ENCODE data around the gene ABHD12. TPM values are rescaled to one million over a fixed set of nuclear protein-coding genes. Genes with fewer than 3 reads are reported as not detected.

Gene ABHD12
- polyA plus RNA-seq, 1 donor (not counting 4 experiments of a cell fraction or from before 2014, with no cell fraction given) = 11.2 TPM

DNA sequence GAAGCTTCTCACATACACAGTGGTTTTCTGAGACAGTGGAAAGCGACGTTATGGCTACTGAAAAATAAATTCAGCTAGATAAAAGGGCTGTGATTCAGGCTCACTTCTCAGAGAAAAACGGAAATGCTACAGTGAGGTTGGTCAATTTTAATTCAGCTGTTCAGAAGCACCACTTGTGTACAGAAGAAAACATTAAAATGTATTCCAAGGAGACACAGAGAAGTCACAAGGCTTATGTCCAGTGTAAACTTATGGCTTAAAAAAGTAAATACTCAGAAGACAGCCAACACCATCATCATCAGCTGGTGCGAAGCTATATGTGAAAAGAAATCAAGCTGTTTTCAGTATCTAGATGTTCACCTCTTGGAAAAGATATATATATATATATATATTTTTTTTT lies 68.6 kb downstream of the ABHD12 start:
- Histone ChIP-seq H4K20me1 (ENCODE audit: control insufficient read depth, extremely low read depth, insufficient read depth, low read length) (no peaks in the 10 kb centered on the region), H3K4me1 (ENCODE audit: control insufficient read depth, extremely low read depth, insufficient read depth, low read length) (no peaks in the 10 kb centered on the region), H3K27me3 (ENCODE audit: control insufficient read depth, extremely low read depth, insufficient read depth, low read length) (no peaks in the 10 kb centered on the region), H3K4me2 (ENCODE audit: control insufficient read depth, extremely low read depth, insufficient read depth, low read depth, low read length) (no peak overlapping the region), H3K4me3 (ENCODE audit: control insufficient read depth in 2 of 3, extremely low read depth in 1 of 3, insufficient read depth in 2 of 3, low read depth in 1 of 3, low read length in 3 of 3) (no peak overlapping the region), H3K9me3 (ENCODE audit: control insufficient read depth, low read depth, low read length) (no peaks in the 10 kb centered on the region), H3K9me1 (ENCODE audit: control insufficient read depth, extremely low read depth, insufficient read depth, low read length) (no peaks in the 10 kb centered on the region), H2AFZ (ENCODE audit: control insufficient read depth, low read length) (no peak overlapping the region), H3K36me3 (ENCODE audit: control insufficient read depth in 2 of 2, extremely low read depth in 1 of 2, insufficient read depth in 2 of 2, low read length in 2 of 2) (peaks cover 0 to 2% of the 10 kb centered on the region in 2 experiments), H3K27ac (ENCODE audit: control insufficient read depth, insufficient read depth, low read length) (no peak overlapping the region), H3K9ac (ENCODE audit: control insufficient read depth, extremely low read depth, insufficient read depth, low read length) (no peak overlapping the region), H3K79me2 (ENCODE audit: control insufficient read depth, insufficient read depth, low read length) (no peaks in the 10 kb centered on the region)
- dilution Hi-C loops (cut with MboI; ENCODE audit: extremely low pct_ligation_motif_present, low sequenced_read_pairs) = no loop called here
- FAIRE-seq (no peak), DNase-seq (ENCODE audit: low read depth, low spot score) (no peak)
- TF ChIP-seq, protein P1, sequence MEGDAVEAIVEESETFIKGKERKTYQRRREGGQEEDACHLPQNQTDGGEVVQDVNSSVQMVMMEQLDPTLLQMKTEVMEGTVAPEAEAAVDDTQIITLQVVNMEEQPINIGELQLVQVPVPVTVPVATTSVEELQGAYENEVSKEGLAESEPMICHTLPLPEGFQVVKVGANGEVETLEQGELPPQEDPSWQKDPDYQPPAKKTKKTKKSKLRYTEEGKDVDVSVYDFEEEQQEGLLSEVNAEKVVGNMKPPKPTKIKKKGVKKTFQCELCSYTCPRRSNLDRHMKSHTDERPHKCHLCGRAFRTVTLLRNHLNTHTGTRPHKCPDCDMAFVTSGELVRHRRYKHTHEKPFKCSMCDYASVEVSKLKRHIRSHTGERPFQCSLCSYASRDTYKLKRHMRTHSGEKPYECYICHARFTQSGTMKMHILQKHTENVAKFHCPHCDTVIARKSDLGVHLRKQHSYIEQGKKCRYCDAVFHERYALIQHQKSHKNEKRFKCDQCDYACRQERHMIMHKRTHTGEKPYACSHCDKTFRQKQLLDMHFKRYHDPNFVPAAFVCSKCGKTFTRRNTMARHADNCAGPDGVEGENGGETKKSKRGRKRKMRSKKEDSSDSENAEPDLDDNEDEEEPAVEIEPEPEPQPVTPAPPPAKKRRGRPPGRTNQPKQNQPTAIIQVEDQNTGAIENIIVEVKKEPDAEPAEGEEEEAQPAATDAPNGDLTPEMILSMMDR (optimal IDR thresholded peaks at IDR 0.05 in 1 of 3, IDR thresholded peaks at IDR 0.05 in 1 of 3, conservative IDR thresholded peaks at IDR 0.05 in 1 of 3; ENCODE audit: extremely low read depth in 1 of 3, insufficient read depth in 2 of 3, low read length in 3 of 3) = no peak
- no peak for TF ChIP-seq EZH2 (IDR thresholded peaks at IDR 0.05; ENCODE audit: low read length)

DNA sequence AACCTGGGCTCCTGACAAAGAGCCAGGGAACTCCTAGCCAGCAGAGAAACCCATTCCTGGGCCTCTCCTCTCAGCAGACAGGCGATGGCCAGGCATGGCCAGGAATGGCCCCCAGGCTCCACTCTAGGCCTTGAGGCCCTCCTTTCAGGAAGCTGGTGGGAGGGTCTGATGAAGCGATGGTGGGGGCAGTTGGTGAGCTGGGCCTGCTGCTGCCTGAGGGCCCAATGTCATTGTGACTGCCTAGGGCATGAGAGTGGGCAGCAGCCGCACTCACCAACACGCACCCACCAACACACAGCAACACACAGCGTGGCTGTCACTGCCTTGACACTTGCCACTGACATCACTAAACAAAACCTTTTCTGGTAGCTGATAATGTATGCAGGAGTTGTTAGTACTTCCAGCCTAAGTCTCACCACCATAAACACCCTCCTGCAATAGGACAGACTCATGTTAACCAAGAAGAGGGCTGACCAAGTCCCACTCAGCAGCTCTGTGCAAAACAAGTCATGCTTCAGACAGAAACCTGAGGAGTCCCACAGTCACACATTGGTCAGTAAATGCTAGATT lies 69.3 kb downstream of the ABHD12 start:
- Histone ChIP-seq H3K27ac (ENCODE audit: control insufficient read depth, insufficient read depth, low read length) (no peak overlapping the region), H3K79me2 (ENCODE audit: control insufficient read depth, insufficient read depth, low read length) (no peaks in the 10 kb centered on the region), H3K4me3 (ENCODE audit: control insufficient read depth in 2 of 3, extremely low read depth in 1 of 3, insufficient read depth in 2 of 3, low read depth in 1 of 3, low read length in 3 of 3) (no peak overlapping the region), H3K27me3 (ENCODE audit: control insufficient read depth, extremely low read depth, insufficient read depth, low read length) (no peaks in the 10 kb centered on the region), H3K36me3 (ENCODE audit: control insufficient read depth in 2 of 2, extremely low read depth in 1 of 2, insufficient read depth in 2 of 2, low read length in 2 of 2) (peaks cover 0 to 2% of the 10 kb centered on the region in 2 experiments), H3K4me1 (ENCODE audit: control insufficient read depth, extremely low read depth, insufficient read depth, low read length) (no peaks in the 10 kb centered on the region), H3K4me2 (ENCODE audit: control insufficient read depth, extremely low read depth, insufficient read depth, low read depth, low read length) (no peak overlapping the region), H4K20me1 (ENCODE audit: control insufficient read depth, extremely low read depth, insufficient read depth, low read length) (no peaks in the 10 kb centered on the region), H3K9me1 (ENCODE audit: control insufficient read depth, extremely low read depth, insufficient read depth, low read length) (no peaks in the 10 kb centered on the region), H3K9ac (ENCODE audit: control insufficient read depth, extremely low read depth, insufficient read depth, low read length) (no peak overlapping the region), H3K9me3 (ENCODE audit: control insufficient read depth, low read depth, low read length) (no peaks in the 10 kb centered on the region), H2AFZ (ENCODE audit: control insufficient read depth, low read length) (no peak overlapping the region)
- no peak for DNase-seq (ENCODE audit: low read depth, low spot score)
- dilution Hi-C loops (cut with MboI; ENCODE audit: extremely low pct_ligation_motif_present, low sequenced_read_pairs) = no loop called here
- no peak for TF ChIP-seq EZH2 (IDR thresholded peaks at IDR 0.05; ENCODE audit: low read length)
- TF ChIP-seq, protein P1 (optimal IDR thresholded peaks at IDR 0.05 in 1 of 3, IDR thresholded peaks at IDR 0.05 in 1 of 3, conservative IDR thresholded peaks at IDR 0.05 in 1 of 3; ENCODE audit: extremely low read depth in 1 of 3, insufficient read depth in 2 of 3, low read length in 3 of 3) = no peak
- no peak for FAIRE-seq

Data from keratinocyte (primary cell).